Naive B cell (primary cell): ENCODE results near the gene DDI2. TPM values are rescaled to one million over a fixed set of nuclear protein-coding genes. Genes with fewer than 3 reads are reported as not detected.
"Not testable (repeated sequence)": the region's sequence is repeated elsewhere in the genome, so short reads cannot be mapped to it uniquely, and the experiment has no call there.

Experiments used
- ATAC-seq, 2 donors: fragments of 150-1000 bp; cut with Tn5 transposase; 2 replicates each; pipeline ENCODE4 v1.10.0; 2021; ENCODE audit warnings: low read depth in 2 of 2, mild to moderate bottlenecking in 2 of 2, moderate library complexity in 2 of 2
- DNase-seq: peaks from one replicate; pipeline ENCODE4 v3.0.0; 2022
- H3K27ac Mint-ChIP-seq, 6 donors: one replicate each; pipeline ENCODE4 v1.8.0; 2020 to 2022; ENCODE audit warnings: mild to moderate bottlenecking in 6 of 6, mixed read lengths in 6 of 6, moderate library complexity in 5 of 6, inconsistent platforms in 2 of 6
- H3K27me3 Mint-ChIP-seq, 3 donors: one replicate each; pipeline ENCODE4 v1.8.0; 2021 to 2022; ENCODE audit warnings: mixed read lengths in 3 of 3, mild to moderate bottlenecking in 1 of 3
- H3K36me3 Mint-ChIP-seq, 2 donors: one replicate each; pipeline ENCODE4 v1.8.0; 2020 to 2022; ENCODE audit warnings: mixed read lengths in 2 of 2, inconsistent platforms in 1 of 2, mild to moderate bottlenecking in 1 of 2
- H3K4me1 Mint-ChIP-seq, 3 donors: one replicate each; pipeline ENCODE4 v1.8.0; 2020 to 2022; ENCODE audit warnings: mixed read lengths in 3 of 3, inconsistent platforms in 1 of 3, mild to moderate bottlenecking in 1 of 3, moderate library complexity in 1 of 3
- H3K4me3 Mint-ChIP-seq, 8 donors: one replicate each; pipeline ENCODE4 v1.8.0; 2020 to 2022; ENCODE audit warnings: mild to moderate bottlenecking in 8 of 8, mixed read lengths in 8 of 8, moderate library complexity in 8 of 8, inconsistent platforms in 2 of 8
- H3K9me3 Mint-ChIP-seq, 7 donors: one replicate each; pipeline ENCODE4 v1.8.0; 2020 to 2022; ENCODE audit warnings: mixed read lengths in 7 of 7, mild to moderate bottlenecking in 5 of 7, inconsistent platforms in 2 of 7, moderate library complexity in 1 of 7
- polyA plus RNA-seq, 6 donors: library from polyadenylated mRNA; unstranded; fragments of 300-500 nt; fragmentation: Illumina TruSeq; gene quantifications; one replicate each; pipeline ENCODE4 v1.2.3, GENCODE V29; 2021; ENCODE audit warnings: low read depth in 6 of 6

The DDI2 gene
- polyA plus RNA-seq, 6 donors from 2014 or later, result 2.5 to 7.1 (median 5.7) TPM

DNA sequence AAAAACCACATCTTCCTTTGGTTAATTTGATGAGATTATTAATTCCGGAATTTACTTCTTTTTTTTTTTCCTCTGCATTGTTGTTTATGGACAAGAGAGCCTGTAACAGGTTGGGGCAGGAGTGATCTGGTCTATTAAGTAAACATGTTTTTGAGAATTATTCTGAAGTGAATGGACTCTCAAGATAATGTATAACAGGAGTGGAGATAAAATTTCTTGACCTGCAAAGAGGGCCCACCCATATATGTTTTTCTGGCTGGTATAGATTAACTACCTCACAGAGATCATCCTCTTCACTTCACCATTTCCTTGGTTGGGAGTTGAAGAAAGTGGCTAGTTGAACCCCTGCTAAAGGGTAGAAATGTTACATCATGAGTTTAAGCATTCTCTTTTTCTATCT, 10.7 kb downstream of the DDI2 start:
- peaks cover 0 to 5% of the 10 kb centered on the region in 2 donors for H3K36me3 Mint-ChIP-seq
- H3K9me3 Mint-ChIP-seq, result no peaks in the 10 kb centered on the region
- peak overlapping the region in 3 of 6 donors; percentile 59 to 84 (median 75) for H3K27ac Mint-ChIP-seq
- H3K4me3 Mint-ChIP-seq, result no peak overlapping the region
- no peaks in the 10 kb centered on the region for H3K27me3 Mint-ChIP-seq
- ATAC-seq (no peak), DNase-seq (no peak)
- H3K4me1 Mint-ChIP-seq, result peaks cover 18 to 37% (median 28%) of the 10 kb centered on the region in 3 donors

DNA sequence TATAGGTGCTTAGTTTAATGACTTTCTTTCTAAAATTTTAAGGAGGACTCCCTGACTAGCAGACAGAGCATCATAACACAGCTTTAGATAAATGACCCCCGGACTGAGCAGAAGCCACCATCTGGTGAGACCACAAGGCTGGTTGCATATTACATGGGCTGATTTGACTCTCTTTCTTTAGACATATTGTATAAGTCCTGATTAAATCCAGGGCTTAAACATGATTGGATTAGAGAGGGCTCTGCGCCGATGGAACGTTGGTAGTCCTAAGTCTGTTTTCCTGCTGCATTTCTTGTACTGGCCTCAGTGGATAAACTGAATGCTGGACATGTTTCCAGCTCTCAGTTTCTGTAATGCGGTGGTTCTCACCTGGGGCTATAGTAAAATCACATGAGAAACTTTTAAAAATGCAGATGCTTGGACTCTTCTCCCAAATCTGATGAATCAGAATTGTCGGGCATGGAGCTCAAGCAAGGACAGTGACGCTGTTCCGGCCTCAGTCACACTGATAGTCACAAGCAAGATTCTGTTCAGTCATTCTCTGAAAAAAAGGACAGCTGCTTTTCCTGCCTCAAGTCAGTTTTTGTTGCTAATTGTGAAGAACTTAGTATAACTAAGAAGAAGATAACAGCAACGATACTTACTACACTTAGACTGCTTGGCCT, 16.6 kb downstream of the DDI2 start:
- Mint-ChIP-seq H3K4me1 (peaks cover 0 to 7% (median 5%) of the 10 kb centered on the region in 3 donors), H3K4me3 (no peak overlapping the region), H3K9me3 (no peaks in the 10 kb centered on the region), H3K27ac (no peak overlapping the region), H3K27me3 (no peaks in the 10 kb centered on the region), H3K36me3 (peaks cover 5 to 12% of the 10 kb centered on the region in 2 donors)
- ATAC-seq, result no peak
- no peak for DNase-seq

GRCh38 chr1:15636436-15636835, 19.2 kb downstream of the DDI2 start:
- Mint-ChIP-seq H3K4me3 (no peak overlapping the region), H3K9me3 (no peaks in the 10 kb centered on the region), H3K4me1 (peaks cover 0 to 14% (median 5%) of the 10 kb centered on the region in 3 donors), H3K27ac (peak overlapping the region in 1 of 6 donors; percentile 59), H3K36me3 (peaks cover 10 to 16% of the 10 kb centered on the region in 2 donors), H3K27me3 (no peaks in the 10 kb centered on the region)
- DNase-seq (no peak), ATAC-seq (no peak)

DNA sequence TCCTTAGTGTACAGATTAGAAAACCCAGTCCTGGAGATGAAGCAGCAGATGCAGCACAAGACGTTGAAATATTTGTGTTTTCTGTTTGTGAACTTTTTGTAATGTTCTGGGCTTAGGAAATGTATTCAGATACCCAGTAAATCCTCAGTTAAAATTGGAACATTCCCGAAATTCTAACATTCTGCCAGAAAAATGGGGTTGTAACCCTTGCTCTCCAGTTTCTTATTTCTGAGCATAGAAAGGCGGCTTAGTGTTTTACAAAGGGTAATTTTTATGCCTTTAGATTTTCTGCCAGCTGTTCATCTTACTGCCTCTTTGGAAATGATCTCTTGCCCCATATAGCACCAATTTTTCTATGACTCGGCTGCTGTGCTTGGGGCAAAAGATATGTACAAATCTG, 20.6 kb downstream of the DDI2 start:
- H3K36me3 Mint-ChIP-seq, result peaks cover 14 to 16% of the 10 kb centered on the region in 2 donors
- DNase-seq (no peak), ATAC-seq (no peak)
- H3K27me3 Mint-ChIP-seq, result no peaks in the 10 kb centered on the region
- no peak overlapping the region for H3K4me3 Mint-ChIP-seq
- H3K27ac Mint-ChIP-seq, result no peak overlapping the region
- H3K4me1 Mint-ChIP-seq, result peaks cover 0 to 14% (median 5%) of the 10 kb centered on the region in 3 donors
- H3K9me3 Mint-ChIP-seq, result no peaks in the 10 kb centered on the region

GRCh38 chr1:15639262-15639661, 22.0 kb downstream of the DDI2 start:
- Mint-ChIP-seq H3K4me3 (no peak overlapping the region), H3K4me1 (peaks cover 0 to 14% (median 5%) of the 10 kb centered on the region in 3 donors), H3K27me3 (no peaks in the 10 kb centered on the region), H3K36me3 (peaks cover 19 to 28% of the 10 kb centered on the region in 2 donors), H3K27ac (no peak overlapping the region), H3K9me3 (no peaks in the 10 kb centered on the region)
- DNase-seq (no peak), ATAC-seq (no peak)

- ATAC-seq (no peak), DNase-seq (no peak)
- Mint-ChIP-seq H3K36me3 (peaks cover 19 to 25% of the 10 kb centered on the region in 2 donors), H3K9me3 (no peaks in the 10 kb centered on the region), H3K4me1 (peaks cover 0 to 11% (median 5%) of the 10 kb centered on the region in 3 donors), H3K27me3 (no peaks in the 10 kb centered on the region), H3K4me3 (no peak overlapping the region), H3K27ac (no peak overlapping the region)
These were observed 22.7 kb downstream of the DDI2 start for GRCh38 chr1:15639931-15640330.

DNA sequence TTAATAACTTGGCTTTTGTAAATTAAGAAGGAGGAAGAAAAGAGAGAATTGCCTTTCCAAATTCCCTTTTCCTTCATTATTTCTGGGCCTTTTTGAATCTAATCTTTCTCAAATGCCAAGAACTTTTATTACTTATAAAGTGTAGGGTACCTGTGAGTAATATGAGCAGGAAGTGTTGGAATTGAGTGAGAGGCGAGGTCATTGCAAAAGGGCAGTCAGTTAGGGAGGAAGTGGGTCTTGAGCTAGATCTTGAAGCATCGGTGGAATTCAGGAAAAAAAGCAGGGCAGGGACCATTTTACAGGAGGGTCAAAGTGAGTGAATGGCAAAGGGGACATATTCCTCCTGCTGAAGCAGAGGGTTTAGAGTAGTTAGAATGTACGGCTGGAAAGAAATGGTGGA, 23.4 kb downstream of the DDI2 start:
- Mint-ChIP-seq H3K9me3 (no peaks in the 10 kb centered on the region), H3K27me3 (no peaks in the 10 kb centered on the region), H3K27ac (peak overlapping the region in 4 of 6 donors; percentile 4 to 54 (median 38)), H3K36me3 (peaks cover 19 to 31% of the 10 kb centered on the region in 2 donors), H3K4me1 (peaks cover 0 to 15% (median 3%) of the 10 kb centered on the region in 3 donors), H3K4me3 (no peak overlapping the region)
- ATAC-seq (no peak), DNase-seq (no peak)

DNA sequence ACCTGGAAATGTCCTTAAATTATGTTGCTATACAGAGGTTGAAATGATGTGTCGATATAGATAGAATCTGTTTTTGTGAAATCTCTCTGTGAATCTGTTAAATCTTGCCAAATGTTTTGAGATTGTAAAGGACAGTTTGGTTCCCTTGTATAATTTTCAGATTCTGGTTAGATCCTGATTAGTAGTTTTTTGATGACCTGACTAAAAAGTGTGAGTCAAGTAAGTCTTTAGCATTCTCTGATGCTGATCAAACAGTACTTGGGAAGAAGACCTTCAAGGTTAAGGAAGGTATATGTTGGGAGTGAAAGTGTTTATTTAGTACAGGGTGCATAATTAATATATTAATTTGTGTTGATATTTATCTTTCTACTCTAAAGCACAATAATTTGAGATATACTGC, 32.7 kb downstream of the DDI2 start:
- Mint-ChIP-seq H3K27me3 (no peaks in the 10 kb centered on the region), H3K27ac (peak overlapping the region in 2 of 6 donors; percentile 43 to 92), H3K4me3 (no peak overlapping the region), H3K9me3 (no peaks in the 10 kb centered on the region), H3K4me1 (peaks cover 0 to 10% (median 2%) of the 10 kb centered on the region in 3 donors), H3K36me3 (peaks cover 8 to 15% of the 10 kb centered on the region in 2 donors)
- DNase-seq, result no peak
- ATAC-seq, result no peak

- H3K36me3 Mint-ChIP-seq, result peaks cover 8 to 10% of the 10 kb centered on the region in 2 donors
- peaks cover 0 to 7% (median 2%) of the 10 kb centered on the region in 3 donors for H3K4me1 Mint-ChIP-seq
- no peak for ATAC-seq
- H3K9me3 Mint-ChIP-seq, result no peaks in the 10 kb centered on the region
- H3K27ac Mint-ChIP-seq, result no peak overlapping the region
- no peaks in the 10 kb centered on the region for H3K27me3 Mint-ChIP-seq
- no peak overlapping the region for H3K4me3 Mint-ChIP-seq
- DNase-seq, result no peak
These were observed 33.2 kb downstream of the DDI2 start for GRCh38 chr1:15650433-15650832.

GRCh38 chr1:15652130-15652529, 34.9 kb downstream of the DDI2 start:
- H3K36me3 Mint-ChIP-seq, result peaks cover 8 to 14% of the 10 kb centered on the region in 2 donors
- DNase-seq, H3K4me3 Mint-ChIP-seq, H3K27me3 Mint-ChIP-seq, H3K9me3 Mint-ChIP-seq, H3K4me1 Mint-ChIP-seq, ATAC-seq: not testable (repeated sequence)
- peak overlapping the region in 2 of 6 donors; percentile 22 to 42 for H3K27ac Mint-ChIP-seq

GRCh38 chr1:15654091-15654690, 36.9 kb downstream of the DDI2 start:
- Mint-ChIP-seq H3K36me3 (peaks cover 0 to 18% of the 10 kb centered on the region in 2 donors), H3K9me3 (no peaks in the 10 kb centered on the region), H3K27ac (peak overlapping the region in 2 of 6 donors; percentile 57 to 81), H3K27me3 (no peaks in the 10 kb centered on the region), H3K4me1 (no peaks in the 10 kb centered on the region), H3K4me3 (no peak overlapping the region)
- DNase-seq (no peak), ATAC-seq (no peak)

GRCh38 chr1:15656464-15656863, 39.2 kb downstream of the DDI2 start:
- no peak for ATAC-seq
- DNase-seq, result no peak
- Mint-ChIP-seq H3K4me3 (no peak overlapping the region), H3K27me3 (no peaks in the 10 kb centered on the region), H3K9me3 (no peaks in the 10 kb centered on the region), H3K4me1 (no peaks in the 10 kb centered on the region), H3K36me3 (peaks cover 12 to 14% of the 10 kb centered on the region in 2 donors), H3K27ac (peak overlapping the region in 1 of 6 donors; percentile 42)

DNA sequence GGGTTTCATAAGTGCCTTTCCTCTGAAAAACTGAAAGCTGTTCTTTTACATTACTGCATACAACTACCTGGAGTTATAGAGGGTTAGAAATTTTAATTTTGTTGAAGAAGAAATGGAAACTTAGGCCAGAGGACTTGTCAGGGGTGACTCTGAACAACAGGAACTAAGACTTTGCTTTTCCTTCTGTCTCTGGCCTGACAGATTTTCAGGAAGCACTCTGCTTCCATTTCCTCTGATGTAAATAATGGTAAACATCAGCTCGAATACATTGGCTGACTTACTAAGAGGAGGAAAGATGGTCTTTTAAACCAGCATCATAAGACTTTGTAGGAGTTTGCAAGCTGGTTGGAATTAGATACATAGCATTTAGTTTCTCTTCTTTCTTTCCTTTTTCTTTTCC, 39.8 kb downstream of the DDI2 start:
- Mint-ChIP-seq H3K4me3 (no peak overlapping the region), H3K27ac (peak overlapping the region in 1 of 6 donors; percentile 57), H3K36me3 (peaks cover 16 to 17% of the 10 kb centered on the region in 2 donors), H3K9me3 (no peaks in the 10 kb centered on the region), H3K27me3 (no peaks in the 10 kb centered on the region), H3K4me1 (no peaks in the 10 kb centered on the region)
- no peak for DNase-seq
- ATAC-seq, result no peak

GRCh38 chr1:15660151-15660550, 42.9 kb downstream of the DDI2 start:
- Mint-ChIP-seq H3K27ac (no peak overlapping the region), H3K4me1 (no peaks in the 10 kb centered on the region), H3K27me3 (no peaks in the 10 kb centered on the region), H3K9me3 (no peaks in the 10 kb centered on the region), H3K4me3 (no peak overlapping the region), H3K36me3 (peaks cover 17 to 23% of the 10 kb centered on the region in 2 donors)
- ATAC-seq (no peak), DNase-seq (no peak)
